NCI-H1092 treated with DMSO at 0.1 percent for 48 hours (cell line): ENCODE measurements around the gene UTF1.

Experiments used
- DNase-seq: peaks from one replicate; lab custom pipeline; 2025; lab: John Stamatoyannopoulos, UW

Gene UTF1, protein sequence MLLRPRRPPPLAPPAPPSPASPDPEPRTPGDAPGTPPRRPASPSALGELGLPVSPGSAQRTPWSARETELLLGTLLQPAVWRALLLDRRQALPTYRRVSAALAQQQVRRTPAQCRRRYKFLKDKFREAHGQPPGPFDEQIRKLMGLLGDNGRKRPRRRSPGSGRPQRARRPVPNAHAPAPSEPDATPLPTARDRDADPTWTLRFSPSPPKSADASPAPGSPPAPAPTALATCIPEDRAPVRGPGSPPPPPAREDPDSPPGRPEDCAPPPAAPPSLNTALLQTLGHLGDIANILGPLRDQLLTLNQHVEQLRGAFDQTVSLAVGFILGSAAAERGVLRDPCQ

DNA sequence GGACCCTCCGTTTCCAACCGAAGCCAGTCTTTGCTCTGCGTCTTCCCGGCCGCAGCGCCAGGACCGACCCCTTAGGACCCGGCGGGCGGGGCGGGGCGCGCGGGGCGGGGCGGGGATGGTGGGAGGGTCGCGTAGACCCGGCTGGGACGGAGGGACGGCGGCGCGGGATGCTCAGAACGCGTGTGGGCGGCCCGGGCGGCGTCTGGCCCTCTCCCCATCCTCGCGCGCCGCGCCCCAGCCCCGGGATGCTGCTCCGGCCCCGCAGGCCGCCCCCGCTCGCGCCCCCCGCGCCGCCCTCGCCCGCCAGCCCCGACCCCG lies at the start of gene UTF1:
Gene UTF1, plus strand, starts transcription at position 174 of the 318 bp plus-strand sequence. Its CDS starts 72 bp downstream, at position 246.
- no peak for DNase-seq

DNA sequence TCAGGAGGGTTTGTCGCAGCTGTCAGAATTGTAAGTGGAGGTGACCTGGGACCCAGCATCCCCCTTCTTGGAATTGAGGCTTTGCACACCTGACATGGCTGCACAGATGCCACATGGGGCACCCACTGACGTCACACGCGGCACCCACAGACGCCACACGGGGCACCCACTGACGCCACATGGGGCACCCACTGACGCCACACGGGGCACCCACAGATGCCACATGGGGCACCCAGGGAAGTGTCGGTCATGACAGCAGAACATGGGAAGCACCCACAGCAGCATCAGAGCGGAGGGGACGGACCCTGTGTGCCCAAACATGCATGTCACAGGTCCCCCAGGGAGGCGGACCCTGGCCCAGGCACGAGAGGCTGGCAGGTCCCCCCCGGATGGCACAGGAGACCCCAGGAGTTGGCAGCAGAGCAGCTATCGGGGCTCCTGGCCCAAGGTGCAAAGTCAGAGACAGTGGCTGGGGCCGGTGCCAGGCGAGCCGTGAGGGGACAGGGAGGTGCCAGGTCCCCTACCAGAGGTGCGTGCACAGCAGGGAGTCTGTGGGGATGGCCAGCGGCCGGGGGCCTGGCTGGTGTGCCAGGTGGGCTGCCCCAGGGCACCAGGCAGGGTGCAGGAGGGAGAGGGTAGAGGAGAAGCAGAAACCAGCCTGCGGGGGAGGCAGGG lies 48.9 kb upstream of the UTF1 start:
- no peak for DNase-seq

DNA sequence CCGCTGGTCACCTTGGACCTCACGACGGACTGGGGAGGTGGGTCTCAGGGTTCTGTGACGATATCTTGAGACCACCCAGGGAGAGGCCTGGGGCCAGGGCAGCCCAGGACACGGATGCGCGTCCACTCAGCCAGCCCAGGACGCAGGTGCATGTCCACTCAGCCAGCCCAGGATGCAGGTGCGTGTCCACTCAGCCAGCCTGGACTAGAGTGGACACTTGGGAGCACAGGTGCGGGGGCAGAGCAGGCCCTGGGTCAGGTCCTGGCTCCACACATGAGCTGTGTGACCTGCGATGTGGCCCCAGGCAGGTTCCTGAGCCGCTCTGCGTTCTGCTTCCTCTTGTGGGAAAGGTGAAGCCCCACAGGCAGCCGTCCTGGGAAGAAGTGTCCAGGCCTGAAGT lies 47.8 kb upstream of the UTF1 start:
- DNase-seq, result no peak

DNA sequence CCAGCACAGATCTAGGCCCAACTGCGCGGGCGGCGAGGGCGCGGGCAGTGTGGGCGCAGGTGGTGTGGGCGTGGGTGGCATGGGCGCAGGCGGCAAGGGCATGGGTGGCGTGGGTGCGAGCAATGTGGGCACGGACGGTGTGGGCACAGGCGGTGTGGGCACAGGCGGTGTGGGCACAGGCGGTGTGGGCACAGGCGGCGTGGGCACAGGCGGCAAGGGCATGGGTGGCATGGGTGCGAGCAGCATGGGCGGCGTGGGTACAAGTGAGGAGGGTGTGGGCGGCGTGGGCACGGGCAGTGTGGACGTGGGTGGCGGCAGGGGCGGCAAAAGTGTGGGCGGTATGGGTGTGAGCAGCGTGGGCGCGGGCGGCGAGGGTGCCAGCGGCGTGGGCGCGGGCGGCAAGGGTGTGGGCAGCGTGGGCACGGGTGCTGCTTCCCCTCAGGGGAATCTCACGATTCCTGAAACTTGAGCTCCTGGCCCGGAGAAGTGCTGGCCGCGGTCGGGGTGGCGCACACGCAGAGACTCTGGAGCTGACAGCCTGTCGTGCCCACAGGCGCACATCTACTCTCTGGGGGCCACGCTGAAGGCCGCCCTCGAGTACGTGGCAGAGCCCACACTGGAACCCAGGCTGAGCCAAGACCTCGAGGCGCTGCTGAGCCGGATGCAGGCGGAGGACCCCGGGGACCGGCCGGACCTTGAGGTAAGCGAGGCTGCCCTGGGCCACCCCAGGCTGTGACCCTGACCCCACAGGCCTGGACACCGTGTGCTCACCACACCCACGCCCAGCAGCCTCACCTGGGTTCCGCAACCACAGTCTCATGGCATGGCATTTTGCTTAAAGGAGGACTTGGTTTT lies 47.0 kb upstream of the UTF1 start:
- DNase-seq, result no peak

DNA sequence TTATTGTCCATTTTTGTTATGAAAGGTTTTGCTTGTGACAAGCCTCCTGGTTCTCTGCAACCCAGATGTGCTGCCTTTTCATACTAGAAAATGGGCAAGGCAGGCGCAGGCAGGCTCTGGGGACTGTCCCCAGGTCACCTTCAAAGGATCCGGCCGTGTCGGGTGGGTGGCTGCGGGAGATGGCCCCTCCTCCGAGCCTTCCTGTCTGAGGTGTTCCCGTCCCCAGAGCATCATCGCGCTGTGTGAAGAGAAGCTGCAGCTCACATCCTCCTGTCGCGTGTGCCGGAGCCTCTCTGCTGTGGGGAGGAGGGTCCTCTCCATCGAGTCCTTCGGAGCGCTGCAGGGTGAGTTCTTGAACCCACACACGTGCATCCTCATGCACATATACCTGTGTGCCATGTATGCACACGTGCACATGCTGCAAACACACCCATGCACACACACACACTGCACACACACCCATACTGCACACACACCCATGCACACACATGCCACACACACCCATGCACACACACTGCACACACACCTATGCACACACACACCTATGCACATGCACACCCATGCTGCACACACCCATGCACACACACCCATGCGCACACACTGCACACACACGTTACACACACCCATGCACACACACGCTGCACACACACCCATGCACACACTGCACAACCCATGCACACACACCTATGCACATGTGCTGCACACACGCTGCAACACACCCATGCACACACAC lies 46.2 kb upstream of the UTF1 start:
- DNase-seq, result no peak

DNA sequence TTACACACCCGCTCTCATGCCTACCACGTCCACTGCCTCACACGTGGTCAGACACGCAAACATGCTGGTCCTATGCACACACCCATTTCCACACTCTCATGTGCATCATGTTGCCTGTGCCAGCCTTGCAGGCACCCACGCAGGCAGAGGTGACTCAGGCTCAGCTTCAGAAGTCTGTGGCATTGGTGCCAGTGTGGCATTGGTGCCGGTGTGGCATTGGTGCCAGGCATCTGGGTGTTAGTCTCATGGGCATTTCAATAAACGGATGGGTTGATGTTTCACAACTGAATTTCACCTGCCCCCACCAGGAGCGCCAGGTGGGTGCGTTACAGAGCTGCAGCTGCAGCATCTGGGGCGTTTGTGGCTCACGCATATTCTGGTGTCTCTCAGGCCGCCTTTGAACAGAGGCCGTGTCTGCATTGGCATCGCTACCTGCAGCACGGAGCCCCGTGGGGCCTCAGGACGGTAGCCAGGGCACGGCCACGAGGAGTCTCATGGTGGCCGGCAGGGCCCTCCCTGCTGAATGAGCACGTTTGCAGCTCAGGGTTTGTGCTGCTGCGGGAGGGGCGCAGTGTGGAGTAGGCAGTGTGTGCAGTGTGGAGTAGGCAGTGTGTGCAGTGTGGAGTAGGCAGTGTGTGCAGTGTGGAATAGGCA lies 45.3 kb upstream of the UTF1 start:
- no peak for DNase-seq

DNA sequence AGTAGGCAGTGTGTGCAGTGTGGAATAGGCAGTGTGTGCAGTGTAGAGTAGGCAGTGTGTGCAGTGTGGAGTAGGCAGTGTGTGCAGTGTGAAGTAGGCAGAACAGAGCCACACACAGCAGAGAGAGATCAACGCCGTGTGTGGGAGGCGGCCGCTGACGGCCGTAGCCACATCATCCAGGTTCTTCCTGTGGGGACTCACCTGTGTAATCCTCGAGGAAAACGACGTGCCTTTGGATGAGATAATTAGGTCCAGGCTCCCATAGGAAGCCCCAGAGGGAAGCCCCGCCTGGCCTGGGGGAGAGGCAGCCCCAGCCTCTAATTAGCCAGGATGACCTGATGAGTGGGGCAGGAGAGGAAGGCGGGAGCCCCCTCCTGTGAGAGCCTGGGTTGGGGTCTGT lies 44.6 kb upstream of the UTF1 start:
- no peak for DNase-seq

DNA sequence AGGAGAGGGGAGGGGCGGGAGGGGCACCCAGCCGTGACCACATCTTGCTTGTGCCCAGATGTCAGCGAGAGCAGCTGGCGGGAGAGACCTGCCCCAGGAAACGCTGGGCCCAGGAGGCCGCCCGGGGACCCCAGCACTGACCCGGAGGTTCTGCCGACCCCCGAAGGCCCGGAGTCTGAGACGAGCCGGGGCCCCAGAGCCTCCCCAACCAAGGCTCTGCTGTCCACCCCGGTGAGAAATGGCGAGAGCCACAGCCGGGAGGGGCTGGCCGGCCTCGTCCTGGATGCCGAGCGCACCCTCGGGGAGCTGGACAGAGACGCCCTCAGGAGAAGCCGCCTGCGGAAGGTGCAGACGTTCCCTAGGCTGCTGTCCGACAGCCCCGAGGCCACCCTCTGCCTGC lies 44.1 kb upstream of the UTF1 start:
- DNase-seq, result no peak

DNA sequence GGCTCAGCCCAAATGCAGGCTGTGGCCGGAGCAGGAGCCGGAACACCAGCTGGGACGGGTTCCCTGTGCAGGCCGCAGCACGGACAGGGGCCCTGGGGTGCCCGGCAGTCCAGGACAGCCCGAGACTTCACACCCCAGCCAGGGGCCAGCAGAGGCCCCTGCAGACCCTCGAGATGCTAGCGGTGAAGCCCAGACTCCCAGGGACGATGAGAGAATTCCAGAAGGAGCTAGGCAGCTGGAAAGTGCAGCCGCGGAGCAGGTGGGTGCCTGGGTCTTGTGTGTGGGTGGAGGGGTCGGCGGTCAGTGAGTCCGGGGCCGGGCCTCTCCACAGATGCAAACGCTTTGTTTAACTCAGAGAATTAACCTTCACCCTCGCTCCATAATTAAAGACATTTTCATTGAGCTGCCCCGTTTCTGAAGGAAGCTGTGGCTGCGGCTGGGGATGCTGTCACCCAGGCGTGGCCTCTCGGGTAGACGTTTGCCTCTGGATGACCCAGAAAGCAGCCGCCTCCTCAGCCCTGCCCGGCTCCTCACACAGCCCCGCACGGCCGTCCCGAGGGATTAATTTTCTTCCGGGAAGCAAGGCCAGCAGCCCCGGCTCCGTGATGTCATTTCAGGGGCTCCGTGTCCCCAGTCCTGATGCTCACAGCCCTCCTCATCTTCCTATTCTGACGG lies 43.5 kb upstream of the UTF1 start:
- DNase-seq, result no peak

DNA sequence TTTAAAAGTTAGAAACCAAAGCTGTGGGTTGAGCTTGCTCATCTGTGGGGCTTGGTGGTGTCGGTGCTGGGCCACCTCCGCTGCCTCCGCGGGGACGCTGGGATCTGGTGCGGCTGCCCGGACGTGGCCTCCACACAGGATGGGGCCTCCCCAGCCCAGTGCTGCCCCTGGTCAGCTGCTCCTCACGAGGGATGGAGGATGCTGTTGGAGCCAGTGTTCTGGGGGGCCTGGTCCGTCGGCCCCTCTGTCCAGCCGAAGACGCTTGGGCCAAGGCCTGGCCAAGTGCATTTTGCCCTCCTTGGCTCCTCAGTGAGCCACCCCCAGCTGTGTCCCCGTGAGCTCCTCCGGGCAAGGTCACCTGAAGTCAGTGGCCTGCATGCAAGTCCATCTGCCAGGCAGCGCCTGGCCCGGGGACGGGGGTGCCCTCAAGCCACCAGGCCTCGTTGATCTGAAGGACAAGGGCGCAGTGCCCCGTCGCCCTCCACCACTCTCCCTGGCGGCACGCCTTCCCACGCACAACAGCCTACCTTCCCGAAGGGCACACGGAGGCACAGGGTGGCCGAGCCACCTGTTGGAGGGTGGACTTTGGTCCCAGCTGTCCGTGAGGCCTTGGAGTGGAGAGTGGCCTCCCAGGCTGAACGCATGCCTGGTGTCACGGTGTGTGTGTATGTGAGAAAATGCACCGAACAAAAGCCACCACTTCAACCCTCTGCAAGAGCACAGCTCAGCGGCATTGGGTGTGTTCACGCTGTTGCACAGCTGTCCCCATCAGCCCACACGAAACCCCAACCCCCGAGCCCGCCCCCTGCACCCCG lies 42.7 kb upstream of the UTF1 start:
- no peak for DNase-seq

DNA sequence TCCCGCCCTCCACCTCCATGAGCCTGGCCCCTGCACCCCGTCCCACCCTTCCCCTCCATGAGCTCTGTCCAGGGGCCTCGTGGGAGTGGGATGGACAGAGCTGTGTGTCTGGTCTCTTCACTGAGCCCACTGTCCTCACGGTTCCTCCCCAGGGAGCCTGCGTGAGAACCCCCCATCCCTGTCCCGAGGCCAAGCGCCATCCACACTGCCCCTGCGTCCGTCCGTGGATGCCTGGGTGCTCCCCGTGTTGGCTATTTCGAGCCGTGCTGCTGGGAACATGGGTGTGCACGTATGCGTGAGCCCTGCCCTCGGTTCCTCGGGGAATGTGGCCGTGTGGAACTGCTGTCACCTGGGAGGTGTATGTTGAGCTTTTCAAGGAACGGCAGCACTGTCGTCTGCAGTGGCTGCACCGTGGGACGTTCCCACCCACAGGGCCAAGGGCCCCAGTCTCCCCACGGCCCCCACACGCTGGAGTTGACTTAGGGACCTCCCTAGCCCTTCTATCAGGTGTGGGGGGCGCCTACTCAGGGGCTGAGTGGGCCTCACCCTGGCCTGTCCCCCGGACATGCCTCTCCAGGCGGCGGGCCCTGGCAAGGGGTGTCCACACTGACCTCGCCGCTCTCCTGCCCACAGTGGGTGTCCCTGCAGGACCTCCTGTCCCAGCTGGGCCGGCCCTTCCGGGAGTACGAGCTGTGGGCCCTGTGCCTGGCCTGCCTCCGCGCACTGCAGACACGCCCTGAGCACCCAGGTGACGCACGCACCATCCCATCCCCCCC lies 41.9 kb upstream of the UTF1 start:
- DNase-seq, result no peak

DNA sequence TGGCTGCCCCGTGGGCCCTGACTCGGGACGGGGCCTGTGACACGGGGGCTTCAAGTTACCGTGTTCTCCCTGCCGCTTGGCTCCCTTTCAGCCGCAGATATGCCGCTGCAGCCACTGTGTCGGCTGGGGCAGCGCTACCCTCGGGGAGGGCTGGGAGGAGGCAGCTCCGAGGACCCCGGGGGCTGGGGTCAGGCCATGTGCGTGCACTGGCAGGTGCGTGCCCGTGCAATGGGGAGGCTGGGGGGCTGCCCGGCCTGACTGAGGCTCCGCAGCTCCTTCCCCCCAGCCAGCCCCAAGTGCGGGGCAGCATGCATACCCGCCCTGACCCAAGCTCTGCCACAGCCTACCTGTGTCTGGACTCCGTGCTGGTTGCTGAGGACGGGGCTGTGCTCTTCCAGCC lies 40.8 kb upstream of the UTF1 start:
- DNase-seq, result no peak

DNA sequence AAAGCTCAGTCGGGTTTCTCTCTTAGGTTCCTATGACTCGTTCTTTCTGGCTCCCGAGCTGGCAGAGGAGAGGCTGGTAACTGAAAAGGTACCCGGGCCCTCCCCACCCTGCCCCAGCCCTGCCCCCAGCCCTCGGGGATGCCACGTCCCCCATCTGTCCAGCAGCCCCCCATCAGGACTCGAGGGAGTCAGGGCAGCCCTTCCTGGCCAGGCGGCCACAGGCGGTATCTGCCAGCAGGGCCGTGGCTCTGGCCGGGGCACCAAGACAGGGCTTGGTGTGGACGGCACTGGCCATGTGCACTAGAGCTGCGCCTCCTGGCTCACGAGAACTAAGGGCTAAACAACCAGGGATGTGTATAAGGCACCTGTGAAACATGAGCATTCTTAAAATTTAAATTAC lies 40.3 kb upstream of the UTF1 start:
- no peak for DNase-seq

DNA sequence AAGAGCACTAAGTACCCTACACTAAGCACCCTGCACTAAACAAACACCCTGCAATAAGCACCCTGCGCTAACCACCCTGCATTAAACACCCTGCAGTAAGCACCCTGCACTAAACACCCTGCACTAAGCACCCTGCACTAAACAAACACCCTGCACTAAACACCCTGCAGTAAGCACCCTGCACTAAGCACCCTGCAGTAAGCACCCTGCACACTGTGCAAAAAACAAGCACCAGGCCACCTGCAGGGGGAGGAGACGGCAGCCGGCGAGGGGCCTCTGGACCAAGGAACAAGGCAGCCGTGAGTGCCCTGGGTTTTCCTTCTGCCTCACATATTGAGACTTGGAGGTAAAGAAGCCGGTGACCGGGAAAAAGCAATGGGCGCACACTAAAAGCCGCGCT lies 39.8 kb upstream of the UTF1 start:
- DNase-seq, result no peak

DNA sequence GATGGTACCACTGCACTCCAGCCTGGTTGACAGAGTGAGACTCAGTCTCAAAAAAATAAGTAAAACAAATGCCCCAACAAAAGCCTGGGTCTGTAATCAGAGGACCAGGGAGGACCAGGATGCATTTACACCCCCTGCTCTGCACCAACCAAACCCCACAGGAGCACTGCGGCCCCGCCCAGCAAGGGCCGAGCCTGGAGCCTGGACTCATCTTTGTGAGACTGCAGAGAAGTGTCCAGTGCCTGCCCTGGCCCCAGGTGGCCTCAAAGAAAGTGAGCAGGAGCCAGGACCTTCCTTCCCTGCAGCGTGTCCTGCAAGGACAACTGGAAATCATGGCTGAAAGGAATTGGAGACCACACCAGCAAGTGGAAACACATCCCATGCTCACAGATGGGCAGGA lies 38.4 kb upstream of the UTF1 start:
- DNase-seq, result no peak

DNA sequence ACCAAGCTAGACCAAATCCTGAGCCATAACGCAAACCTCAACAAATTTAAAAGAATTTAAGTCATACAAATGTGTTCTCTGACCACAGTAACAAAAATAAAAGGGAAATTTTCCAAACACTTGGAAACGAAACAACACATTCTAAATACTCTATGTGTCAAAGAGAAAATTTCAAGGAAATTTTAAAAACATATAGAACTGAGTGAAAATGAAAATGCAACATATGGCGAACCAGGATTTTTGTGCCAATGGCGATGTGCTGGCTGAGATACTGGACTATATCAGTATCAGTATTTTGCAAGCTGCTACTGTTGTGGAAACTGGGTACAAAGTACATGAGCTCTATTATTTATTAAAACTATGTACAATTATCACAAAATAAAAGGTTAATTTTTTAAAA lies 35.9 kb upstream of the UTF1 start:
- DNase-seq, result no peak

DNA sequence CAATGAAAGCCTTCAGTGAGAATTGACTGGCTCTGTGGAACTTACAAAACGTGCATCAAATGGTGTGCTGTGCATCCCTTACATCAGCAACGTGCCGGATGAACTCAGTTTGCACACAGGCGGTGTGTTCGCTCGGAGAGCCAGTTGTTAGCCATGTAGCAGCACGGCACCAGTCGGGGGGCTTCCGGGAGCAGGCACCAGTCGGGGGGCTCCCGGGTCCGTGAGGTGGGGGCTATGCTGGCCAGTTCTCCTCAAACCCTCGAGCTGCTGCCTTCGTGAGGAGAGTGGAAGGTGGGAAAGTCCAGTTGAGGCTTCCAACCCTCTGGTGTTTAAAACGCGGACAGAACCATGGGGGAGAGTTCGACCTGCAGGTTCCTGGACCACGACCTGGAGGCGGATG lies 34.9 kb upstream of the UTF1 start:
- no peak for DNase-seq

DNA sequence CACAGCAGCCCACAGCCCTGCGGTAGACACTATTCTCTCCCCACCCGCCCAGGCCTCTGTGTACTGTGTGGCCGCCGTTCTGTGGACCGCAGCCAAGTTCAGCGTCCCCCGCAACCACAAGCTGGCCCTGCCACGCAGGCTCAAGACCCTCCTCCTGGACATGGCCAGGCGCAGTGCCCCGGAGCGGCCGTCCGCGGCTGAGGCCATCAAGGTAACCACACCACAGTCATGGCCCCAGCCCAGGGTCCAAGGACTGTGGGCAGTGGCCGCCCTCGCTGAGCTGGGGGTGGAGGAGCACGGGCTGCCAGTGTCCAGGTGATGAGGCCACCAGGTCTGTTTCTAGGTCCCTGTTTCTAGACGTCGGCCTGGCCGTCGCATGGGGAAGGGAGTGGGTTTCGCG lies 34.4 kb upstream of the UTF1 start:
- no peak for DNase-seq

DNA sequence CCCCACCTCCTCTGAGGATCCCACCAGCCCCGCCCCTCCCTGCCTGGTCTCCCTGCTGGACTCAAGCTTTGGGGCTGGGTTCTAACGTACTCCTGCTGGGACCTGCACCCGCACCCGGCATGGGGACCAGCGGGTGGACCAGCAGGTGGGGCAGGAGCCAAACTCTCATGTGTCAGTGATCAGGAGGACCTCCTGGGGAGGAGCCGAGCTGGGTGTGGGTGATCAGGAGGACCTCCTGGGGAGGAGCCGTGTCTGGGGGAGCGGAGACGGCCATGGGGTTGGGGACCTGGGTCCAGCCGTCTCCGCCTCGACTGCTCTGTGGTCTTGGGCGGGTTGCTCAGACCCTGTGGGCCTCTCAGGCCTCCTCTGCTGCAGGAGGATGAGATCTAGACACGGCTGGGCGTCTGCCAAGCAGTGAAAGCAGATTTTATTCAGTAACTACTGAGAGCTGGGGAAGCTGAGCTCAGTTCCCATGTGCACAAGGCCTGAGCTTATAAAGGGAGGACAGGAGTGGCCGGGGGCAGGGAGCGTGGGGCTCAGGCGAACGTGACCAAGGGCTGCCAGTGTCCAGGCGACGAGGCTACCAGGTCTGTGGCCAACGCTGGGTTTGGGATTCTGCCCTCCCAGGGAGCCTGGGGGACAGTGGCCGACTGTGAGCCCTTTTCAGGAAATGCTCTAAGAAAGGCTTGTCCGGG lies 33.6 kb upstream of the UTF1 start:
- no peak for DNase-seq
